ENCODE results near the gene PLEKHM3. TPM values are rescaled to one million over a fixed set of nuclear protein-coding genes. Genes with fewer than 3 reads are reported as not detected.

PLEKHM3 gene
- total and polyA plus RNA-seq, 2 experiments from 2014 or later, result 3.9 to 8.8 TPM

- no peak for TF ChIP-seq CTCF (conservative IDR thresholded peaks at IDR 0.05; ENCODE audit: low read depth in 2 of 2)
Measured at GRCh38 chr2:207840101-207840500, 185.2 kb downstream of the PLEKHM3 start (continued).

- H4K20me1 ChIP-seq (replicated peaks; ENCODE audit: insufficient read depth), result no peaks in the 10 kb centered on the region
- H3K4me3 Mint-ChIP-seq, result no peak overlapping the region
- H3K27ac Mint-ChIP-seq, result no peak overlapping the region
- peaks cover 24% of the 10 kb centered on the region for H3K4me1 Mint-ChIP-seq
- no peaks in the 10 kb centered on the region; the same call in 2 of the 3 replicates for H3K36me3 Mint-ChIP-seq (ENCODE audit: low read depth)
- H3K36me3 ChIP-seq (ENCODE audit: insufficient read depth), result no peaks in the 10 kb centered on the region
- peaks cover 35% of the 10 kb centered on the region for H3K4me1 ChIP-seq (ENCODE audit: insufficient read depth)
- no peak overlapping the region; the same call in 1 of the 2 replicates for H3K27ac ChIP-seq (ENCODE audit: low read depth)
- H3K79me2 ChIP-seq (replicated peaks; ENCODE audit: insufficient read depth), result no peaks in the 10 kb centered on the region
- no peaks in the 10 kb centered on the region; the same call in 1 of the 2 replicates for H3F3A ChIP-seq (replicated peaks; ENCODE audit: low read depth)
- H3K9me2 ChIP-seq (ENCODE audit: insufficient read depth), result no peaks in the 10 kb centered on the region; the same call in 1 of the 2 replicates
- DNase-seq (ENCODE audit: low spot score) (no peak), ATAC-seq (no peak)
- H3K27me3 ChIP-seq (ENCODE audit: insufficient read depth), result no peaks in the 10 kb centered on the region
- H3K9me3 Mint-ChIP-seq, result no peaks in the 10 kb centered on the region
- TF ChIP-seq ETS1 (IDR thresholded peaks at IDR 0.05), result no peak
- no peak for TF ChIP-seq EZH2 (IDR thresholded peaks at IDR 0.05; ENCODE audit: low read depth, unreplicated experiment)
- TF ChIP-seq ZNF331 (CRISPR knock-in tag; IDR thresholded peaks at IDR 0.05; ENCODE audit: low read depth), result no peak
- no peak for TF ChIP-seq NANOG (IDR thresholded peaks at IDR 0.05; ENCODE audit: borderline replicate concordance)
- no peak for TF ChIP-seq EZH2phosphoT487 (IDR thresholded peaks at IDR 0.05; ENCODE audit: unreplicated experiment)
- no peak for TF ChIP-seq CTCF (conservative IDR thresholded peaks at IDR 0.05; ENCODE audit: low read depth in 2 of 2)
- no peak for TF ChIP-seq JUNB (IDR thresholded peaks at IDR 0.05; ENCODE audit: unreplicated experiment)
- H3K27me3 Mint-ChIP-seq (ENCODE audit: insufficient read depth, low read depth, poor library complexity), result no peaks in the 10 kb centered on the region
- H3K4me2 ChIP-seq, result no peak overlapping the region
- H2AFZ ChIP-seq, result no peak overlapping the region
- no peak overlapping the region for H3K4me3 ChIP-seq
Measured at GRCh38 chr2:207839575-207839974, 185.8 kb downstream of the PLEKHM3 start.

GRCh38 chr2:207839028-207839427 is 186.3 kb downstream of the PLEKHM3 start:
- Histone ChIP-seq H3K27me3 (ENCODE audit: insufficient read depth) (no peaks in the 10 kb centered on the region), H3K36me3 (ENCODE audit: insufficient read depth) (no peaks in the 10 kb centered on the region), H2AFZ (no peak overlapping the region), H3K4me1 (ENCODE audit: insufficient read depth) (peaks cover 35% of the 10 kb centered on the region), H4K20me1 (replicated peaks; ENCODE audit: insufficient read depth) (no peaks in the 10 kb centered on the region), H3K4me3 (no peak overlapping the region), H3K27ac (ENCODE audit: low read depth) (no peak overlapping the region), H3K9me2 (ENCODE audit: insufficient read depth) (no peaks in the 10 kb centered on the region; the same call in 1 of the 2 replicates), H3F3A (replicated peaks; ENCODE audit: low read depth) (no peaks in the 10 kb centered on the region; the same call in 1 of the 2 replicates), H3K4me2 (peak overlapping the region; percentile 4; the same call in 1 of the 2 replicates), H3K79me2 (replicated peaks; ENCODE audit: insufficient read depth) (no peaks in the 10 kb centered on the region)
- H3K27ac Mint-ChIP-seq, result no peak overlapping the region
- no peaks in the 10 kb centered on the region for H3K9me3 Mint-ChIP-seq
- H3K4me1 Mint-ChIP-seq, result peaks cover 24% of the 10 kb centered on the region
- no peak overlapping the region for H3K4me3 Mint-ChIP-seq
- ATAC-seq, result no peak
- H3K27me3 Mint-ChIP-seq (ENCODE audit: insufficient read depth, low read depth, poor library complexity), result no peaks in the 10 kb centered on the region
- no peak for DNase-seq (ENCODE audit: low spot score)
- H3K36me3 Mint-ChIP-seq (ENCODE audit: low read depth), result no peaks in the 10 kb centered on the region; the same call in 2 of the 3 replicates
- TF ChIP-seq POLR2AphosphoS5 (IDR thresholded peaks at IDR 0.05; ENCODE audit: low read depth) (no peak), ZNF331 (CRISPR knock-in tag; IDR thresholded peaks at IDR 0.05; ENCODE audit: low read depth) (no peak), EZH2 (IDR thresholded peaks at IDR 0.05; ENCODE audit: low read depth, unreplicated experiment) (no peak), ZNF114 (CRISPR knock-in tag; IDR thresholded peaks at IDR 0.05) (no peak), JUNB (IDR thresholded peaks at IDR 0.05; ENCODE audit: unreplicated experiment) (no peak), ETS1 (IDR thresholded peaks at IDR 0.05) (no peak)

Data from GM23338 (cell line).